Ovary (tissue), 9 donors: ENCODE measurements around the gene RNF5. TPM values are rescaled to one million over a fixed set of nuclear protein-coding genes. Genes with fewer than 3 reads are reported as not detected.

ENCODE experiments used
- DNase-seq, 5 donors: peaks; one replicate each; pipeline ENCODE4 v3.0.0-alpha.2; 2019 to 2020
- H3K27ac ChIP-seq, 2 donors: fragments of 200-600 bp; one replicate each; pipeline versions ENCODE4 v1.5.1 to v1.8.0; 2019 to 2022
- H3K27me3 ChIP-seq: fragments of 200-600 bp; one replicate; pipeline ENCODE4 v1.8.0; 2022
- H3K36me3 ChIP-seq: fragments of 200-600 bp; sonication (generic); one replicate; pipeline ENCODE4 v1.5.1; 2019
- H3K4me1 ChIP-seq: one replicate; pipeline ENCODE4 v1.8.1; 2013; ENCODE audit warnings: mild to moderate bottlenecking, moderate library complexity; ENCODE audit not compliant: insufficient read depth
- H3K4me3 ChIP-seq: fragments of 200-600 bp; sonication (generic); one replicate; pipeline ENCODE4 v1.5.1; 2017
- H3K9me3 ChIP-seq, 2 donors: fragments of 200-600 bp in 1 of 2; sonication (generic) in 1 of 2; one replicate each; pipeline versions ENCODE4 v1.5.1 to v1.8.1; 2013 to 2019; ENCODE audit warnings: mild to moderate bottlenecking in 1 of 2, moderate library complexity in 1 of 2
- CTCF ChIP-seq, 3 donors: fragments of 450-650 bp in 2 of 3; fragments of 200-600 bp in 1 of 3; IDR thresholded peaks; one replicate each; pipeline versions ENCODE4 v1.5.1 to v1.8.0; 2016 to 2022; ENCODE audit warnings: antibody characterized with exemption in 3 of 3, mild to moderate bottlenecking in 1 of 3
- EP300 ChIP-seq: sonication (generic); formaldehyde crosslinking; IDR thresholded peaks from one replicate; pipeline ENCODE4 v1.6.1; 2017; ENCODE audit warnings: antibody characterized with exemption
- POLR2A ChIP-seq: fragments of 450-650 bp; IDR thresholded peaks from one replicate; pipeline ENCODE4 v1.6.1; 2017; ENCODE audit warnings: antibody characterized with exemption, mild to moderate bottlenecking, moderate library complexity
- WGBS, 3 donors: extraction: QIAGEN DNeasy Blood & Tissue Kit in 1 of 3; methylation state at CpG; one replicate each; pipeline versions ENCODE4 v1.1.5 to v1.1.7; 2013 to 2017; 5-methylcytosine and 5-hydroxymethylcytosine counted together
- intact Hi-C, 4 donors: fragments of 100-400 bp; cut with DNase I; formaldehyde crosslinking; loops; one replicate each; pipeline versions ENCODE4 v1.11.0 to v1.15.1; 2022 to 2023
- polyA plus RNA-seq, 2 donors: library from polyadenylated mRNA; stranded (reverse); fragments of 200-250 nt in 1 of 2; fragments of 350-450 nt in 1 of 2; fragmentation: Illumina TruSeq in 1 of 2; extraction: RNeasy Lipid Tissue Mini Kit (QIAGEN cat#74804) in 1 of 2; gene quantifications; one replicate each; pipeline ENCODE4 v1.2.3, GENCODE V29; 2013 to 2014
- total RNA-seq, 7 donors: library from RNA; depleted of rRNA in 2 of 7; stranded (reverse); fragments of >200 nt in 2 of 7; fragmentation: NEBNext Ultra II Directional in 3 of 7; extraction: Animal tissue kit (Norgen Biotek cat#: 25700) in 3 of 7; gene quantifications; one replicate each; pipeline versions ENCODE4 v1.1.0 to v1.2.4, GENCODE V29; 2016 to 2023
- donor health status: DM: no; HTN: no; CAD: no; lungs with moderate emphysema.
- donor health status: DM: no; HTN: no; CAD: no.
- donor health status: Bipolar disorder and iron deficiency.
- donor health status: DM: yes; HTN: yes; CAD: no.
- donor health status: DM: no; HTN: no; CAD: no.
- donor health status: DM: yes; HTN: yes; CAD: no.

The RNF5 gene
- total and polyA plus RNA-seq, 9 donors: 49.2 to 103 (median 78.5) TPM

- H3K9me3 ChIP-seq: no peaks in the 10 kb centered on the region
- H3K4me1 ChIP-seq: peaks cover 14% of the 10 kb centered on the region
- no peak overlapping the region for H3K27ac ChIP-seq
- DNase-seq: no peak
- H3K36me3 ChIP-seq: no peaks in the 10 kb centered on the region
- H3K4me3 ChIP-seq: no peak overlapping the region
- TF ChIP-seq POLR2A (no peak), EP300 (no peak), CTCF (IDR thresholded peaks at IDR 0.05) (no peak)
- intact Hi-C loops: no loop called here
- H3K27me3 ChIP-seq: no peaks in the 10 kb centered on the region
These were observed 46.1 kb upstream of the RNF5 start for GRCh38 chr6:32132110-32132509.

DNA sequence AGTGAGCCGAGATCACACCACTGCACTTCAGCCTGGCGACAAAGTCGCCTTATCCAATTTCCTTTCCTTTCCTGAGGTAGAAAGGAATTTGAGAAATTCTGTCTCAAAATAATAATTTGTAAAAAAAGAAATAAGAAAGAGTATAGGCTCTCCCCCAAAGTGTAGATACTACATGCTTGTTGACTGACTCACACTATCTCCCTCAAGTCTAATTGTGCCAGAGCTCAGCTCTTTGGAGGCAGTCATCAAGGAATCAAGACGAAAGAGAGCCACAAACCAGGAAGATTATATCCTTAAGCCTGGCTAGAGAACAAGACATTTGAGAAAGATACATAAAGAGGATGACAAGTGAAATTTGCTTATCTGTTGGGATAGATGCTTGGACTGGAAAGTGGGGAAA lies 44.4 kb upstream of the RNF5 start:
- H3K4me3 ChIP-seq: no peak overlapping the region
- H3K4me1 ChIP-seq: peaks cover 10% of the 10 kb centered on the region
- no peak for DNase-seq
- no peaks in the 10 kb centered on the region for H3K36me3 ChIP-seq
- 36 to 70% (median 67%) methylated on average over 4 of the region's 4 CpGs for WGBS, 3 donors
- H3K27ac ChIP-seq: no peak overlapping the region
- H3K9me3 ChIP-seq: no peaks in the 10 kb centered on the region
- TF ChIP-seq POLR2A (no peak), CTCF (IDR thresholded peaks at IDR 0.05) (no peak), EP300 (no peak)
- no peaks in the 10 kb centered on the region for H3K27me3 ChIP-seq
- intact Hi-C loops: no loop called here

DNA sequence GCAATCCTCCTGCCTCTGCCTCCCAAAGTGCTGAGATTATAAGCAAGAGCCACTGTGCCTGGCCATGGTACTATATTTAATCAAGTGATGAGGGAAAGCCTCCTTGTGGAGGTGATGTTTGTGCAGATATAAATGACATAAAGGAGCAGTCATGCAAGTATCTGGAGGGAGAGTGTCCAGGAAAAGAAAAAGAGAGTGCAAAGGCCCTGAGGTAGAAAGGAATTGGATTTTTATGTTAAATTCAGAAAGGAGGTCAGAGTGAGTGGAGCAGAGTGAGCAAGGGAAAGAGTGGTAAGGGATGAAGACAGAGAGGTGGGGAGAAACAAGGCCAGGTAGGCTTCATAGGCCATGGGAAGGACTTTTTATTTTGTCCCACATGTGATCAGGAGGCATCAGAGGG lies 40.8 kb upstream of the RNF5 start:
- no peaks in the 10 kb centered on the region for H3K36me3 ChIP-seq
- no peaks in the 10 kb centered on the region for H3K9me3 ChIP-seq
- no peaks in the 10 kb centered on the region for H3K27me3 ChIP-seq
- intact Hi-C loops: no loop called here
- no peak for DNase-seq
- TF ChIP-seq CTCF (IDR thresholded peaks at IDR 0.05) (no peak), EP300 (no peak), POLR2A (no peak)
- peak overlapping the region in 1 of 2 donors; percentile 43 for H3K27ac ChIP-seq
- H3K4me1 ChIP-seq: peaks cover 15% of the 10 kb centered on the region
- no peak overlapping the region for H3K4me3 ChIP-seq

- H3K9me3 ChIP-seq: no peaks in the 10 kb centered on the region
- peak in 3 of 5 donors; percentile 55 to 58 (median 58) for DNase-seq
- H3K27me3 ChIP-seq: no peaks in the 10 kb centered on the region
- TF ChIP-seq EP300: no peak
- TF ChIP-seq POLR2A: no peak
- no peak for TF ChIP-seq CTCF (IDR thresholded peaks at IDR 0.05)
- peak overlapping the region; percentile 37 to 84 for H3K27ac ChIP-seq
- 8 to 17% (median 16%) methylated on average over 5 of the region's 5 CpGs for WGBS, 3 donors
- no peak overlapping the region for H3K4me3 ChIP-seq
- H3K36me3 ChIP-seq: no peaks in the 10 kb centered on the region
- intact Hi-C loops: no loop called here
- peaks cover 15% of the 10 kb centered on the region for H3K4me1 ChIP-seq
These were observed 38.6 kb upstream of the RNF5 start for GRCh38 chr6:32139590-32139989.
